K562 (cell line): Measurements from ENCODE around the gene GGPS1. TPM values are rescaled to one million over a fixed set of nuclear protein-coding genes. Genes with fewer than 3 reads are reported as not detected.
A peak's percentile ranks its signal among the peaks of the same experiment; 100 is the strongest.

ENCODE experiments used
- ATAC-seq: fragments of 200-7000 bp; cut with Tn5 transposase; 3 replicates; pipeline ENCODE4 v1.9.1; 2020; ENCODE audit warnings: moderate library complexity
- BruUV-seq: library from RNA; stranded (reverse); fragments of 400-500 nt; replicated peaks from 2 replicates; lab custom pipeline; 2021; lab: Mats Ljungman, UMichigan
- CTCF ChIA-PET: fragments of 300-600 bp; formaldehyde crosslinking; extraction: SDS; loops from one replicate; lab custom pipeline; 2021; ENCODE audit warnings: low intra/inter-chr PET ratio; lab: Yijun Ruan, JAX
- POLR2A ChIA-PET: fragments of 300-600, 350-650 bp; sonication (Branson Sonifier 250); formaldehyde crosslinking; extraction: SDS; loops from one replicate; lab custom pipeline; 2021; ENCODE audit warnings: antibody characterized with exemption, inconsistent platforms; lab: Yijun Ruan, JAX
- DNase-seq, 4 experiments: peaks; one replicate each; pipeline versions ENCODE4 v3.0.0 to v3.0.0-alpha.2; 2011 to 2018; ENCODE audit warnings: low spot score in 3 of 4, mixed read lengths in 3 of 4; ENCODE audit errors: extremely low read depth in 1 of 4
- FAIRE-seq: peaks from 2 replicates; lab custom pipeline; 2011; peaks lifted over from hg19 to GRCh38; lab: Jason Lieb, UNC
- H2AFZ ChIP-seq: 2 replicates; pipeline ENCODE4 v1.6.0; 2011; ENCODE audit warnings: low read depth, low read length, control low read depth, inconsistent platforms
- H3K27ac ChIP-seq: fragments of 200-600 bp; 3 replicates; pipeline ENCODE4 v1.8.0; 2011; ENCODE audit warnings: low read depth, mild to moderate bottlenecking, control low read depth, inconsistent platforms, low read length, moderate library complexity, mixed read lengths; ENCODE audit errors: extremely low read depth
- H3K27me3 ChIP-seq, 2 experiments: fragments of 300-600 bp in 1 of 2; 2 replicates in 1 of 2; 3 replicates in 1 of 2; pipeline versions ENCODE4 v1.6.0 to v1.8.0; 2011; ENCODE audit warnings: inconsistent platforms in 2 of 2, low read length in 2 of 2, mild to moderate bottlenecking in 1 of 2, mixed read lengths in 1 of 2, moderate library complexity in 1 of 2; ENCODE audit not compliant: control insufficient read depth in 2 of 2, insufficient read depth in 2 of 2
- H3K36me3 ChIP-seq: fragments of 300-600 bp; 3 replicates; pipeline ENCODE4 v1.8.0; 2011; ENCODE audit warnings: mild to moderate bottlenecking, low read length, inconsistent platforms; ENCODE audit not compliant: control insufficient read depth, insufficient read depth
- H3K4me1 ChIP-seq, 2 experiments: fragments of 200-600 bp in 1 of 2; replicated peaks in 1 of 2; 2 replicates in 1 of 2; 3 replicates in 1 of 2; pipeline versions ENCODE4 v1.5.1 to v1.8.0; 2011; ENCODE audit warnings: inconsistent platforms in 2 of 2, low read length in 2 of 2, mild to moderate bottlenecking in 1 of 2, mixed read lengths in 1 of 2, moderate library complexity in 1 of 2; ENCODE audit not compliant: control insufficient read depth in 2 of 2, insufficient read depth in 2 of 2
- H3K4me2 ChIP-seq: 2 replicates; pipeline ENCODE4 v1.6.1; 2011; ENCODE audit warnings: low read length, control low read depth, inconsistent platforms, mixed read lengths; ENCODE audit not compliant: insufficient read depth
- H3K4me3 ChIP-seq: fragments of 200-600 bp; sonication (generic), shearing (Covaris generic); 2 replicates; pipeline ENCODE4 v1.5.1; 2016; ENCODE audit warnings: control low read depth, inconsistent platforms
- H3K79me2 ChIP-seq: fragments of 200-600 bp; 3 replicates; pipeline ENCODE4 v1.8.0; 2011; ENCODE audit warnings: low read length, inconsistent platforms; ENCODE audit not compliant: control insufficient read depth, insufficient read depth
- H3K9ac ChIP-seq, 2 experiments: 2 replicates each; pipeline versions ENCODE4 v1.6.0 to v1.6.1; 2011; ENCODE audit warnings: low read depth in 2 of 2, low read length in 2 of 2, control low read depth in 1 of 2, inconsistent platforms in 1 of 2, mild to moderate bottlenecking in 1 of 2, mixed read lengths in 1 of 2; ENCODE audit not compliant: insufficient read depth in 1 of 2
- H3K9me1 ChIP-seq: one replicate; pipeline ENCODE4 v1.6.0; 2011; ENCODE audit warnings: inconsistent platforms, mild to moderate bottlenecking, low read length, moderate library complexity; ENCODE audit not compliant: control insufficient read depth, insufficient read depth
- H3K9me3 ChIP-seq: replicated peaks from 2 replicates; pipeline ENCODE4 v1.5.1; 2011; ENCODE audit warnings: low read depth, low read length, inconsistent platforms; ENCODE audit not compliant: control insufficient read depth, insufficient read depth
- H4K20me1 ChIP-seq: replicated peaks from 2 replicates; pipeline ENCODE4 v1.6.1; 2011; ENCODE audit warnings: low read length, inconsistent platforms, mixed read lengths; ENCODE audit not compliant: control insufficient read depth, insufficient read depth
- DIDO1 ChIP-seq: fragments of 450-650 bp; IDR thresholded peaks from 2 replicates; pipeline ENCODE4 v1.6.1; 2016; ENCODE audit warnings: low read depth, missing biosample characterization, missing genetic modification characterization
- E2F1 ChIP-seq: sonication (generic); formaldehyde crosslinking; IDR thresholded peaks from 2 replicates; pipeline ENCODE4 v1.8.1; 2023; ENCODE audit warnings: mild to moderate bottlenecking, missing genetic modification reagents, moderate library complexity
- E2F5 ChIP-seq: sonication (generic); formaldehyde crosslinking; IDR thresholded peaks from 2 replicates; pipeline ENCODE4 v1.8.0; 2022; ENCODE audit warnings: mild to moderate bottlenecking, missing genetic modification reagents
- ERF ChIP-seq: fragments of 450-650 bp; formaldehyde crosslinking; IDR thresholded peaks from 2 replicates; pipeline ENCODE4 v1.4.0; 2020; ENCODE audit warnings: mild to moderate bottlenecking, mixed read lengths
- HDAC8 ChIP-seq: fragments of 450-650 bp; IDR thresholded peaks from 2 replicates; pipeline ENCODE4 v1.6.1; 2016; ENCODE audit warnings: mild to moderate bottlenecking, missing genetic modification characterization, moderate library complexity, missing compliant biosample characterization
- HNRNPUL1 ChIP-seq: fragments of 200-400 bp; formaldehyde crosslinking; IDR thresholded peaks from 2 replicates; pipeline ENCODE4 v1.6.1; 2017; ENCODE audit warnings: low read length
- LARP7 ChIP-seq: fragments of 450-650 bp; IDR thresholded peaks from 2 replicates; pipeline ENCODE4 v1.6.1; 2016
- MCM7 ChIP-seq, 2 experiments: fragments of 450-650 bp; IDR thresholded peaks; 2 replicates each; pipeline ENCODE4 v1.6.1; 2016 to 2018
- MXI1 ChIP-seq: IDR thresholded peaks from 2 replicates; pipeline ENCODE4 v1.6.1; 2011; ENCODE audit warnings: low read depth, mild to moderate bottlenecking, improper control_type of control experiment, low read length
- SMARCE1 ChIP-seq: fragments of 450-650 bp; IDR thresholded peaks from 2 replicates; pipeline ENCODE4 v1.7.1; 2016; ENCODE audit warnings: mild to moderate bottlenecking
- ZNF449 ChIP-seq: fragments of 250-450 bp; sonication (Bioruptor Pico); IDR thresholded peaks from 2 replicates; pipeline ENCODE4 v1.8.0; 2022; ENCODE audit warnings: moderate library complexity, mild to moderate bottlenecking, inconsistent platforms
- WGBS: fragments of 100-300 bp; shearing (Covaris generic); methylation state at CpG from one replicate; pipeline ENCODE4 v1.1.6; 2016; ENCODE audit warnings: low coverage, mixed read lengths; ENCODE audit not compliant: insufficient coverage; ENCODE audit errors: missing lambda C conversion rate; 5-methylcytosine and 5-hydroxymethylcytosine counted together
- in situ Hi-C: fragments of 300-500 bp; cut with MboI; formaldehyde crosslinking; loops from 4 replicates; pipeline ENCODE4 v1.15.0; 2018; ENCODE audit warnings: inconsistent platforms, mixed read lengths
- intact Hi-C: fragments of 100-400 bp; cut with micrococcal nuclease; formaldehyde crosslinking; loops from 2 replicates; pipeline ENCODE4 v1.14.2; 2022
- polyA plus RNA-seq, 8 experiments: library from polyadenylated mRNA; depleted of rRNA in 4 of 8; stranded (reverse) in 5 of 8; unstranded in 3 of 8; fragments of >200 nt; fragmentation: Nextera tagmentation in 2 of 8; fragmentation: Illumina TruSeq in 1 of 8; extraction: Ambion mirVana in 2 of 8; extraction: Trizol in 1 of 8; gene quantifications; 2 replicates each; pipeline versions ENCODE4 v1.2.1 to v1.2.3, GENCODE V29; 2011 to 2014; ENCODE audit warnings: inconsistent platforms in 1 of 8, missing spikeins in 1 of 8
- total RNA-seq, 7 experiments: library from RNA; depleted of rRNA in 6 of 7; stranded (reverse); fragments of >200 nt in 6 of 7; fragmentation: Illumina TruSeq in 2 of 7; extraction: Trizol in 2 of 7; gene quantifications; 2 replicates each; pipeline versions ENCODE4 v1.2.1 to v1.2.3, GENCODE V29; 2011 to 2021; ENCODE audit warnings: low replicate concordance in 1 of 7

The GGPS1 gene
- total and polyA plus RNA-seq, 9 of the 15 experiments (the other 6 are each of a cell fraction or from before 2014, with no cell fraction given) = 18.8 to 104 (median 56.3) TPM

- no peak for DNase-seq
- BruUV-seq = no TSS peak
- TF ChIP-seq SMARCE1 (no peak), DIDO1 (no peak), LARP7 (no peak), ERF (CRISPR knock-in tag) (no peak), MXI1 (no peak)
- WGBS = 69% methylated on average over 1 of the region's 1 CpG
- H3K4me3 ChIP-seq = no peak overlapping the region
- H3K4me1 ChIP-seq = no peaks in the 10 kb centered on the region
- FAIRE-seq = no peak
- H3K79me2 ChIP-seq = no peaks in the 10 kb centered on the region
- H3K9me3 ChIP-seq = no peaks in the 10 kb centered on the region
- intact Hi-C loops (no loop called here), in situ Hi-C loops (no loop called here)
- peaks cover 47% of the 10 kb centered on the region for H3K36me3 ChIP-seq
- H3K9ac ChIP-seq = no peak overlapping the region
- H3K27me3 ChIP-seq = no peaks in the 10 kb centered on the region
- H3K4me2 ChIP-seq = no peak overlapping the region
- no peaks in the 10 kb centered on the region for H4K20me1 ChIP-seq
- no peak overlapping the region for H2AFZ ChIP-seq
- ChIA-PET POLR2A (interaction anchor here (1.0 to 1.5 kb wide), 3 partner anchors 11 to 26 kb away, joined by 3 to 5 read pairs (median 4); partner anchors contain the start of genes GGPS1 and TBCE), CTCF (no interaction called here)
- H3K27ac ChIP-seq = no peak overlapping the region
- no peaks in the 10 kb centered on the region for H3K9me1 ChIP-seq
- ATAC-seq = no peak
Observed at GRCh38 chr1:235341334-235341733, 13.0 kb downstream of the GGPS1 start.

- no peak for DNase-seq
- no peak overlapping the region for H3K27ac ChIP-seq
- no peak overlapping the region for H2AFZ ChIP-seq
- no peaks in the 10 kb centered on the region for H3K27me3 ChIP-seq
- peaks cover 40% of the 10 kb centered on the region for H3K36me3 ChIP-seq
- no peaks in the 10 kb centered on the region for H3K9me3 ChIP-seq
- 90% methylated on average over 6 of the region's 6 CpGs for WGBS
- ChIA-PET CTCF (no interaction called here), POLR2A (interaction anchor here (1.3 to 1.7 kb wide), 4 partner anchors 11 to 25 kb away, joined by 4 to 8 read pairs (median 6); partner anchors contain the start of genes ARID4B, GGPS1 and TBCE)
- ATAC-seq = no peak
- no peaks in the 10 kb centered on the region for H3K79me2 ChIP-seq
- no peak overlapping the region for H3K9ac ChIP-seq
- no peak overlapping the region for H3K4me2 ChIP-seq
- FAIRE-seq = peak; percentile 11
- no peaks in the 10 kb centered on the region for H3K4me1 ChIP-seq
- TF ChIP-seq MCM7 (IDR thresholded peaks at IDR 0.05) (no peak), HNRNPUL1 (no peak), ZNF449 (CRISPR knock-in tag) (no peak), HDAC8 (no peak), E2F1 (no peak), E2F5 (no peak)
- no TSS peak for BruUV-seq
- H3K9me1 ChIP-seq = no peaks in the 10 kb centered on the region
- in situ Hi-C loops (no loop called here), intact Hi-C loops (no loop called here)
- H4K20me1 ChIP-seq = no peaks in the 10 kb centered on the region
- no peak overlapping the region for H3K4me3 ChIP-seq
Observed at GRCh38 chr1:235342039-235342438, 13.7 kb downstream of the GGPS1 start.
